ENCODE results near the gene POLR2J3.
"Not testable (repeated sequence)": the region's sequence is repeated elsewhere in the genome, so short reads cannot be mapped to it uniquely, and the experiment has no call there.

DNA sequence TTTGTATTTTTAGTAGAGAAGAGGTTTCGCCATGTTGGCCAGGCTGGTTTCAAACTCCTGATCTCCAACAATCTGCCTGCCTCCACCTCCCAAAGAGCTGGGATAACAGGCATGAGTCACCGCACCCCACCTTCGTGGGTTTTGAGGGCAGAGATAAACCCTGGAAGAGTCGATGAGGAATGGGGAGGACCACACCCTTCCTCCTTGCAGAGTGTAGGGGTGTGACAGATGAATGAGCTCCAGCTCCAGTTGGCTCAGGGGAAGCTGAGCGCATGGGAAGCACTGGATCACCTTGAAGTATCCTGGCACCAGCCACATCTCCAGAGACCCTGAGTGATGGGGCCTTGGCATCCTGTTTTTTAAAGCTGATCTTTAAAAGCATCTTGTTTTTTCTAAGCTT lies 11.1 kb upstream of the POLR2J3 start:
- TF ChIP-seq, protein P1, sequence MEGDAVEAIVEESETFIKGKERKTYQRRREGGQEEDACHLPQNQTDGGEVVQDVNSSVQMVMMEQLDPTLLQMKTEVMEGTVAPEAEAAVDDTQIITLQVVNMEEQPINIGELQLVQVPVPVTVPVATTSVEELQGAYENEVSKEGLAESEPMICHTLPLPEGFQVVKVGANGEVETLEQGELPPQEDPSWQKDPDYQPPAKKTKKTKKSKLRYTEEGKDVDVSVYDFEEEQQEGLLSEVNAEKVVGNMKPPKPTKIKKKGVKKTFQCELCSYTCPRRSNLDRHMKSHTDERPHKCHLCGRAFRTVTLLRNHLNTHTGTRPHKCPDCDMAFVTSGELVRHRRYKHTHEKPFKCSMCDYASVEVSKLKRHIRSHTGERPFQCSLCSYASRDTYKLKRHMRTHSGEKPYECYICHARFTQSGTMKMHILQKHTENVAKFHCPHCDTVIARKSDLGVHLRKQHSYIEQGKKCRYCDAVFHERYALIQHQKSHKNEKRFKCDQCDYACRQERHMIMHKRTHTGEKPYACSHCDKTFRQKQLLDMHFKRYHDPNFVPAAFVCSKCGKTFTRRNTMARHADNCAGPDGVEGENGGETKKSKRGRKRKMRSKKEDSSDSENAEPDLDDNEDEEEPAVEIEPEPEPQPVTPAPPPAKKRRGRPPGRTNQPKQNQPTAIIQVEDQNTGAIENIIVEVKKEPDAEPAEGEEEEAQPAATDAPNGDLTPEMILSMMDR (conservative IDR thresholded peaks at IDR 0.05) = not testable (repeated sequence)
- TF ChIP-seq ZFX (IDR thresholded peaks at IDR 0.05) = not testable (repeated sequence)

Data from C4-2B (cell line).